PC-9 (cell line): ENCODE results near the gene TBC1D22A.

ENCODE experiments used
- CTCF ChIP-seq: fragments of 200-600 bp; sonication (generic); conservative IDR thresholded peaks from 2 replicates; pipeline ENCODE4 v1.6.1; 2017; ENCODE audit warnings: mixed run types, antibody characterized with exemption, mild to moderate bottlenecking, moderate library complexity
- EZH2 ChIP-seq: fragments of 200-600 bp; sonication (generic); IDR thresholded peaks from 2 replicates; pipeline ENCODE4 v1.8.0; 2017; ENCODE audit warnings: antibody characterized with exemption, low read depth

GRCh38 chr22:46954781-46955180 lies 192.3 kb downstream of the TBC1D22A start:
- TF ChIP-seq CTCF, result no peak
- no peak for TF ChIP-seq EZH2
